ENCODE data around the gene PPP2R3B. TPM values are rescaled to one million over a fixed set of nuclear protein-coding genes. Genes with fewer than 3 reads are reported as not detected.

The PPP2R3B gene
- total and polyA plus RNA-seq, 8 donors = 5.0 to 38.8 (median 6.9) TPM

GRCh38 chrX:318068-318738, 68.5 kb downstream of the PPP2R3B start:
- Histone ChIP-seq H3K27me3 (no peaks in the 10 kb centered on the region), H3K36me3 (peaks cover 0 to 17% (median 0%) of the 10 kb centered on the region in 3 donors), H3K4me1 (peaks cover 0 to 5% (median 3%) of the 10 kb centered on the region in 3 donors), H3K9me3 (no peaks in the 10 kb centered on the region), H3K4me3 (peak overlapping the region; percentile 42 to 83 (median 58)), H3K27ac (peak overlapping the region; percentile 80 to 94 (median 92))
- WGBS, 2 donors = 1% methylated on average over 56 to 61 of the region's 61 CpGs
- no peak for FAIRE-seq
- intact Hi-C loops (cut with DNase I) = no loop called here
- TF ChIP-seq CTCF (IDR thresholded peaks at IDR 0.05) = no peak
- DNase-seq = peak; percentile 91 to 99 (median 98)
- peak; percentile 69 to 81 (median 78) for ATAC-seq

GRCh38 chrX:317424-318067, 69.2 kb downstream of the PPP2R3B start:
- Histone ChIP-seq H3K9me3 (no peaks in the 10 kb centered on the region), H3K36me3 (peaks cover 0 to 24% (median 4%) of the 10 kb centered on the region in 3 donors), H3K4me3 (peak overlapping the region; percentile 42 to 83 (median 58)), H3K27me3 (no peaks in the 10 kb centered on the region), H3K4me1 (peaks cover 0 to 5% (median 3%) of the 10 kb centered on the region in 3 donors), H3K27ac (peak overlapping the region in 3 of 4 donors; percentile 80 to 94 (median 94))
- ATAC-seq = no peak
- WGBS, 2 donors = 50 to 54% methylated on average over 24 of the region's 28 CpGs
- no peak for FAIRE-seq
- intact Hi-C loops (cut with DNase I) = no loop called here
- TF ChIP-seq CTCF (IDR thresholded peaks at IDR 0.05) = no peak
- no peak for DNase-seq

- no peak overlapping the region for H3K4me3 ChIP-seq
- no peak for ATAC-seq
- WGBS, 2 donors = 93% methylated on average over 50 of the region's 50 CpGs
- intact Hi-C loops (cut with DNase I) = no loop called here
- H3K27me3 ChIP-seq = no peaks in the 10 kb centered on the region
- H3K4me1 ChIP-seq = peaks cover 0 to 5% (median 3%) of the 10 kb centered on the region in 3 donors
- H3K9me3 ChIP-seq = no peaks in the 10 kb centered on the region
- TF ChIP-seq CTCF (IDR thresholded peaks at IDR 0.05) = no peak
- peaks cover 0 to 31% (median 9%) of the 10 kb centered on the region in 3 donors for H3K36me3 ChIP-seq
- FAIRE-seq = no peak
- no peak overlapping the region for H3K27ac ChIP-seq
- DNase-seq = peak in 4 of 6 donors; percentile 24 to 75 (median 46)
Measured at GRCh38 chrX:316351-317325, 70.1 kb downstream of the PPP2R3B start.

GRCh38 chrX:314781-315595, 71.7 kb downstream of the PPP2R3B start:
- TF ChIP-seq CTCF (IDR thresholded peaks at IDR 0.05) = no peak
- Histone ChIP-seq H3K27ac (no peak overlapping the region), H3K9me3 (no peaks in the 10 kb centered on the region), H3K4me3 (no peak overlapping the region), H3K36me3 (peaks cover 0 to 41% (median 18%) of the 10 kb centered on the region in 3 donors), H3K27me3 (no peaks in the 10 kb centered on the region), H3K4me1 (peaks cover 0 to 2% (median 0%) of the 10 kb centered on the region in 3 donors)
- FAIRE-seq = no peak
- peak in 3 of 6 donors; percentile 12 to 69 (median 47) for DNase-seq
- intact Hi-C loops (cut with DNase I) = no loop called here
- 93% methylated on average over 51 of the region's 51 CpGs for WGBS, 2 donors
- no peak for ATAC-seq
